Right renal pelvis (tissue), 4 donors: ENCODE results near the gene PIN4. TPM values are rescaled to one million over a fixed set of nuclear protein-coding genes. Genes with fewer than 3 reads are reported as not detected.
"Not testable (repeated sequence)": the region's sequence is repeated elsewhere in the genome, so short reads cannot be mapped to it uniquely, and the experiment has no call there.

ENCODE experiments used
- DNase-seq, 4 donors: peaks; one replicate each; pipeline ENCODE4 v3.0.0-alpha.2; 2013; ENCODE audit warnings: low read depth in 4 of 4, low spot score in 3 of 4, missing footprints in 1 of 4
- polyA plus RNA-seq, 4 donors: library from polyadenylated mRNA; unstranded; fragments of 120-200 nt; gene quantifications; one replicate each; pipeline ENCODE4 v1.2.1, GENCODE V29; 2013; ENCODE audit not compliant: insufficient read length in 4 of 4

Gene PIN4
- polyA plus RNA-seq, 4 donors = 38.2 to 51.9 (median 42.1) TPM

GRCh38 chrX:72201836-72202536 lies 20.4 kb downstream of the PIN4 start:
- DNase-seq = no peak

- no peak for DNase-seq
Measured at GRCh38 chrX:72202792-72203401, 21.3 kb downstream of the PIN4 start.

GRCh38 chrX:72203421-72203820 lies 21.9 kb downstream of the PIN4 start:
- DNase-seq = no peak

- no peak for DNase-seq
Measured at GRCh38 chrX:72205706-72206105, 24.1 kb downstream of the PIN4 start.

- no peak for DNase-seq
Measured at GRCh38 chrX:72207366-72207765, 25.8 kb downstream of the PIN4 start.

- no peak for DNase-seq
Measured at GRCh38 chrX:72208126-72208800, 26.7 kb downstream of the PIN4 start.

- no peak for DNase-seq
Measured at GRCh38 chrX:72216973-72217372, 35.4 kb downstream of the PIN4 start.

- DNase-seq = not testable (repeated sequence)
Measured at GRCh38 chrX:72220375-72220774, 38.8 kb downstream of the PIN4 start.

- DNase-seq = no peak
Measured at GRCh38 chrX:72230290-72230689, 48.7 kb downstream of the PIN4 start.

GRCh38 chrX:72236841-72237240 lies 55.3 kb downstream of the PIN4 start:
- DNase-seq = no peak

GRCh38 chrX:72238183-72238582 lies 56.6 kb downstream of the PIN4 start:
- no peak for DNase-seq

GRCh38 chrX:72238721-72239475 lies 57.3 kb downstream of the PIN4 start, which contains the start of gene ERCC6L:
Gene ERCC6L (minus strand): TSS chrX:72239027. CDS start chrX:72238911, 116 bp downstream.
- peak; percentile 69 to 76 (median 74) for DNase-seq

GRCh38 chrX:72240976-72241375 lies 59.4 kb downstream of the PIN4 start:
- DNase-seq = no peak

GRCh38 chrX:72243472-72243871 lies 61.9 kb downstream of the PIN4 start:
- DNase-seq = no peak

GRCh38 chrX:72245461-72246089 lies 64.0 kb downstream of the PIN4 start:
- no peak for DNase-seq

GRCh38 chrX:72247206-72247942 lies 65.8 kb downstream of the PIN4 start:
- no peak for DNase-seq
